Measurements from ENCODE around the gene RAB11A. TPM values are rescaled to one million over a fixed set of nuclear protein-coding genes. Genes with fewer than 3 reads are reported as not detected.

Gene RAB11A
- total and polyA plus RNA-seq, 9 of the 15 experiments (the other 6 are each of a cell fraction or from before 2014, with no cell fraction given), result 129 to 369 (median 245) TPM

- peak; percentile 87 for TF ChIP-seq PKNOX1 (IDR thresholded peaks at IDR 0.05)
- peak; percentile 78 for TF ChIP-seq CTCFL (IDR thresholded peaks at IDR 0.05; ENCODE audit: borderline replicate concordance, insufficient read depth, low read depth, low read length, poor library complexity, severe bottlenecking)
- TF ChIP-seq EP300 (IDR thresholded peaks at IDR 0.05; ENCODE audit: low read length), result peak; percentile 51
- no peak for TF ChIP-seq ZNF586 (CRISPR knock-in tag; conservative IDR thresholded peaks at IDR 0.05)
- peak; percentile 78 to 89 (median 84) for TF ChIP-seq CTCF (IDR thresholded peaks at IDR 0.05 in 2 of 3, conservative IDR thresholded peaks at IDR 0.05 in 1 of 3; ENCODE audit: insufficient read depth in 2 of 3, low read depth in 1 of 3, low read length in 3 of 3)
- TF ChIP-seq PREB (CRISPR knock-in tag; IDR thresholded peaks at IDR 0.05), result no peak
- TF ChIP-seq FOXJ2 (tag; IDR thresholded peaks at IDR 0.05), result no peak
- no peak for TF ChIP-seq ZBTB43 (CRISPR knock-in tag; IDR thresholded peaks at IDR 0.05)
- TF ChIP-seq TEAD1 (CRISPR knock-in tag; IDR thresholded peaks at IDR 0.05), result no peak
- no peak for TF ChIP-seq ATF3 (IDR thresholded peaks at IDR 0.05)
- TF ChIP-seq ATF3 (CRISPR knock-in tag; conservative IDR thresholded peaks at IDR 0.05), result no peak
- peak; percentile 77 for TF ChIP-seq MAX (CRISPR knock-in tag; IDR thresholded peaks at IDR 0.05)
- no peak for TF ChIP-seq BACH1 (tag; IDR thresholded peaks at IDR 0.05)
- no peak for TF ChIP-seq GTF2B (IDR thresholded peaks at IDR 0.05; ENCODE audit: extremely low read depth, insufficient read length)
These were observed 6.6 kb upstream of the RAB11A start (continued) for GRCh38 chr15:65862682-65863081.

Measured in K562 (cell line).